SH-SY5Y (cell line): ENCODE measurements around the gene CRTC2.

Experiments used
- GATA2 ChIP-seq: IDR thresholded peaks from 2 replicates; pipeline ENCODE4 v1.6.1; 2011; ENCODE audit warnings: mild to moderate bottlenecking, low read depth, low read length
- GATA3 ChIP-seq: IDR thresholded peaks from 2 replicates; pipeline ENCODE4 v1.6.1; 2011; ENCODE audit warnings: low read depth, mild to moderate bottlenecking, low read length, moderate library complexity

- TF ChIP-seq GATA2 (no peak), GATA3 (no peak)
These were observed 1.0 kb upstream of the CRTC2 start for GRCh38 chr1:153959454-153959853.
